ENCODE data around the gene PDE6D. TPM values are rescaled to one million over a fixed set of nuclear protein-coding genes. Genes with fewer than 3 reads are reported as not detected.

The PDE6D gene
- polyA plus RNA-seq, 6 donors from 2014 or later = 63.0 to 129 (median 70.4) TPM

GRCh38 chr2:231786917-231787292 lies 5.8 kb upstream of the PDE6D start:
- H3K27me3 Mint-ChIP-seq = no peaks in the 10 kb centered on the region
- H3K4me1 Mint-ChIP-seq = peaks cover 54 to 66% (median 59%) of the 10 kb centered on the region in 3 donors
- peak overlapping the region in 5 of 6 donors; percentile 72 to 98 (median 95) for H3K27ac Mint-ChIP-seq
- peak overlapping the region; percentile 86 to 99 (median 94) for H3K4me3 Mint-ChIP-seq
- no peaks in the 10 kb centered on the region for H3K9me3 Mint-ChIP-seq
- ATAC-seq (ENCODE audit: low read depth in 2 of 2) (no peak), DNase-seq (no peak)
- peaks cover 0 to 5% of the 10 kb centered on the region in 2 donors for H3K36me3 Mint-ChIP-seq

- H3K4me3 Mint-ChIP-seq = peak within 1 kb of the TSS; percentile 86 to 99 (median 94)
- no peaks in the 10 kb centered on the region for H3K9me3 Mint-ChIP-seq
- ATAC-seq (ENCODE audit: low read depth in 2 of 2) (peak; percentile 61 to 63), DNase-seq (peak; percentile 75)
- H3K36me3 Mint-ChIP-seq = peaks cover 0 to 4% of the 10 kb centered on the region in 2 donors
- no peaks in the 10 kb centered on the region for H3K27me3 Mint-ChIP-seq
- peak within 1 kb of the TSS; percentile 59 to 98 (median 94) for H3K27ac Mint-ChIP-seq
- H3K4me1 Mint-ChIP-seq = peaks cover 55 to 65% (median 63%) of the 10 kb centered on the region in 3 donors
Observed at GRCh38 chr2:231786177-231786916, 5.3 kb upstream of the PDE6D start, which contains the start of gene COPS7B. TSS of gene COPS7B (plus strand) at chr2:231786445. CDS start at chr2:231788571, 2,126 bp downstream.

DNA sequence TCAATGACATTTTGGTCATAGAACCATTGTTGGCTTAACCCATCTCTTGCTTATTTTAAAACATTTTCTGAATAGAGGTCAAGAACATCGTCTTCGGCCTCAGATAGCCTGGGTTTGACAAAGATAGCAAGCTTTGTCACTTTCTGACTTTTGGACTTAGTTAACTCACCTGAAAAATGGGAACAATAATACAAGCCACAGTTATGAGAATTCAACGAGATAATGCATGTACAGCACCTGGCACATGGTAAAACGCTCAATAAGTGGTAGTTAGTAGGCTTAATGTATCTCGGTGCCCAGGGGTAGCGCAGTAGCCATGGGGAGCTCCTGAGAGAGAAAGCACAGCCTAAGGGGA lies 4.7 kb upstream of the PDE6D start:
- H3K36me3 Mint-ChIP-seq = no peaks in the 10 kb centered on the region
- DNase-seq (no peak), ATAC-seq (ENCODE audit: low read depth in 2 of 2) (no peak)
- peak overlapping the region; percentile 59 to 95 (median 82) for H3K27ac Mint-ChIP-seq
- H3K27me3 Mint-ChIP-seq = no peaks in the 10 kb centered on the region
- H3K9me3 Mint-ChIP-seq = no peaks in the 10 kb centered on the region
- H3K4me1 Mint-ChIP-seq = peaks cover 57 to 67% (median 66%) of the 10 kb centered on the region in 3 donors
- H3K4me3 Mint-ChIP-seq = peak overlapping the region; percentile 86 to 99 (median 94)

GRCh38 chr2:231785413-231785812 lies 4.3 kb upstream of the PDE6D start:
- Mint-ChIP-seq H3K27me3 (no peaks in the 10 kb centered on the region), H3K27ac (peak overlapping the region in 2 of 6 donors; percentile 92 to 95), H3K9me3 (no peaks in the 10 kb centered on the region), H3K4me3 (peak overlapping the region in 7 of 8 donors; percentile 86 to 99 (median 95)), H3K36me3 (no peaks in the 10 kb centered on the region), H3K4me1 (peaks cover 57 to 67% (median 66%) of the 10 kb centered on the region in 3 donors)
- ATAC-seq (ENCODE audit: low read depth in 2 of 2) (no peak), DNase-seq (no peak)

DNA sequence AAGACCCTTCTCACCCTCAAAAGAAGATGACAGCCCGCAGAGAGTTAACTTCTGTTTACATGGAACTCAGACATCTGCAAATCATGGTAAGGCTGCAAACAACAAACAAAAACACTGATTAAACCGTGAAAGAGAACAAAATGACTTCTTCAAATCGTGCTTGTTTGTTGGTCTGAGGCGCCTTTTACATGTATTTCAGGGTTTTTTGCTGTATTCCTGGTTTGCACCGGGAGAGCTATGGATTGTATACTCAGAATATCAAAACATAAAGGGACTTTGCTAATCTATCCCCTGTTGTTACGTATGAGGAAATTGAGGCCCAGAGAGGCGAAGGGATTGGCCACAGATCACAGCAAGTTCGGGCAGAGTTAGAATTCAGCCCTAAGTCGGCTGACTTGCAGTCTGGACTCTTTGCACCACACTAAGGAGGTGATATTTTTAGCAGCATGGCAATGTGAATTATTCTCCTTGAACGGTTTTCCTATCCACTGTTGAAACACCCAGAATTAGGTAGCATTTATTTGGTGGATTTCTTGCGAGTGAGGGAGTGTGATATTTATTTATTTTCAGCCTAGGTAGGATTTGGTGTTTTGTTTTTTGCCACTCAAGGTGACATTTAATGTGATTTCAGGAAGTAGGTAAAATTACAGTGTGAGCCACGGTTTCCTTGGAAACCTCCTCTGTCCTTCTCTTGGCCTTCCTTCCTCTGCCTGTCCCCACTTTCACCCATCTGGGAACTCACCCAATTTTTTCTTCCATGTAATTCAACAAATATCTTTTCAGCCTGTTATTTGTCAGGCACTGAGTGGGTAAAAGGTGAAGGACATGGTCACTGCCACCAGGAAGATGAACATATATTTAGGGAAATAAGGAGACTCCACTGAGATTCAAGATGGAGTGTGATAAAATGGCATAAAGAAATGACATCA lies 980 bp upstream of the PDE6D start:
- Mint-ChIP-seq H3K36me3 (no peaks in the 10 kb centered on the region), H3K4me3 (peak overlapping the region; percentile 94 to 100 (median 99)), H3K27me3 (no peaks in the 10 kb centered on the region), H3K9me3 (no peaks in the 10 kb centered on the region), H3K27ac (peak overlapping the region; percentile 95 to 99 (median 98)), H3K4me1 (peaks cover 50 to 61% (median 59%) of the 10 kb centered on the region in 3 donors)
- DNase-seq = peak; percentile 5
- no peak for ATAC-seq (ENCODE audit: low read depth in 2 of 2)

- ATAC-seq (ENCODE audit: low read depth in 2 of 2) = peak; percentile 23 to 30
- peaks cover 35 to 49% (median 46%) of the 10 kb centered on the region in 3 donors for H3K4me1 Mint-ChIP-seq
Observed at GRCh38 chr2:231780123-231780908, 766 bp downstream of the PDE6D start.

DNA sequence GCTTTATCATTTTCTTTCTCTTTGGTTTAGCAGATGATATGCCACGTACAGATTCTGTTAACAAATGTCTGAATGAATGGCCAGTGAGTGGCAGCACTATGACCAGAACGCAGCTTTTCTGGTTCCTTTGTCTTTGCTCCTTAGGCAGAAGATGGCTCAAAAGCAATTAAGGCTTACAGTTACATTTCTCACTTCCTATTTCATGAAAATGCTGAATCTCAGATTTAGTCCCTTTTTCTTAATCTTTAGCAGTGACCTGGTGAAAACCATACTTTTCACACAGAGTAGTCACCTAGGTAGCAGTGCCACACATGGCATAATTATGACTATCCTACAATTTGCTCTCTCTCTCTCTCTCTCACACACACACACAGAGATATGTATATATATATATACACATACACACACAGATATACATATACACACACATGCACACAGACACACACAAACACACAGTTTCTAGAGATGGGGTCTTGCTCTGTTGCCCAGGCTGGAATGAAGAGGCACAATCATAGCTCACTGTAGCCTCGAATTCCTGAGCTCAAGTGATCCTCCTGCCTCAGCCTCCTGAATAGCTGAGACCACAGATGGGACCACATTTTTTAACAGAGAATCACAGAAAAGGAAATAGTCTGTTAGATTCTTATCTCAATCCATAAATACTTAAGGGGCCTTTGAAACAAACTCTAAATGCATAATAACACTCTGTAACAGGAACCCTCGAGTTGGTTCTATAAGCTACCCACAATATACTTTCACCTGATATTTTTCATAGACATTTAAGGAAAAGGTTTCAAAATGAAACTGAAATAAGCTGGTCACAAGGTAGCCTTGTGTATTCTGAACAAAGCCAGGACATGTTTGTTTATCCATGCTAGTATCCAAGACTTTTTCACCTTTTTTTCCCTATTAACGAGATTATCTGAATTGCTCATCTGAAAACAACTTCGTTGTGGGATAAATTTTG lies 11.6 kb downstream of the PDE6D start:
- Mint-ChIP-seq H3K27me3 (no peaks in the 10 kb centered on the region), H3K4me1 (peaks cover 9 to 29% (median 23%) of the 10 kb centered on the region in 3 donors), H3K4me3 (no peak overlapping the region), H3K27ac (peak overlapping the region in 2 of 6 donors; percentile 3 to 30), H3K9me3 (no peaks in the 10 kb centered on the region), H3K36me3 (no peaks in the 10 kb centered on the region)
- ATAC-seq (ENCODE audit: low read depth in 2 of 2) (no peak), DNase-seq (no peak)

More at GRCh38 chr2:231780123-231780908, 766 bp downstream of the PDE6D start:
- Mint-ChIP-seq H3K9me3 (no peaks in the 10 kb centered on the region), H3K36me3 (no peaks in the 10 kb centered on the region), H3K4me3 (peak overlapping the region; percentile 94 to 100 (median 99)), H3K27ac (peak overlapping the region in 5 of 6 donors; percentile 39 to 99 (median 95)), H3K27me3 (no peaks in the 10 kb centered on the region)
- DNase-seq = peak; percentile 0

GRCh38 chr2:231765496-231765929 lies 15.6 kb downstream of the PDE6D start:
- H3K27ac Mint-ChIP-seq = peak overlapping the region in 1 of 6 donors; percentile 84
- peaks cover 9 to 23% (median 19%) of the 10 kb centered on the region in 3 donors for H3K4me1 Mint-ChIP-seq
- DNase-seq (no peak), ATAC-seq (ENCODE audit: low read depth in 2 of 2) (no peak)
- no peaks in the 10 kb centered on the region for H3K9me3 Mint-ChIP-seq
- no peaks in the 10 kb centered on the region for H3K36me3 Mint-ChIP-seq
- H3K4me3 Mint-ChIP-seq = no peak overlapping the region
- no peaks in the 10 kb centered on the region for H3K27me3 Mint-ChIP-seq

GRCh38 chr2:231764760-231765159 lies 16.3 kb downstream of the PDE6D start:
- no peak for DNase-seq
- ATAC-seq (ENCODE audit: low read depth in 2 of 2) = no peak
- Mint-ChIP-seq H3K27ac (no peak overlapping the region), H3K4me3 (no peak overlapping the region), H3K4me1 (peaks cover 9 to 23% (median 19%) of the 10 kb centered on the region in 3 donors), H3K27me3 (no peaks in the 10 kb centered on the region), H3K36me3 (no peaks in the 10 kb centered on the region), H3K9me3 (no peaks in the 10 kb centered on the region)

DNA sequence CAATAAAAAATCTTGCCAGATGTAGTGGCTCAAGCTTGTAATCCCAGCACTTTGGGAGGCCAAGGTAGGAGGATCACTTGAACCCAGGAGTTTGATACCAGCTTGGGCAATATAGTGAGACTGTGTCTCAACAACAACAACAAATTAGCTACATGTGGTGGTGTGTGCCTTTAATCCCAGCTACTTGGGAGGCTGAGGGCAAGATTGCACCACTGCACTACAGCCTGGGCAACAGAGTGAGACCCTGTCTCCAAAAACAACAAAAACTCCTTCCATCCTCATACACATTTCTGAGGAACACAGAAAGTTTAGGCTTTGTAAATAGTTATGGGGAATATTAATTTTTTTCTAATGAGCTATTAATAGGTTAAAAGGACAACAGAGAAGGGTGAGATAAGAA lies 17.0 kb downstream of the PDE6D start:
- Mint-ChIP-seq H3K27ac (no peak overlapping the region), H3K36me3 (no peaks in the 10 kb centered on the region), H3K27me3 (no peaks in the 10 kb centered on the region), H3K4me3 (no peak overlapping the region), H3K4me1 (peaks cover 6 to 17% (median 14%) of the 10 kb centered on the region in 3 donors), H3K9me3 (no peaks in the 10 kb centered on the region)
- ATAC-seq (ENCODE audit: low read depth in 2 of 2) = no peak
- DNase-seq = no peak

- Mint-ChIP-seq H3K9me3 (no peaks in the 10 kb centered on the region), H3K27me3 (no peaks in the 10 kb centered on the region), H3K4me1 (peaks cover 4 to 12% (median 7%) of the 10 kb centered on the region in 3 donors), H3K27ac (no peak overlapping the region), H3K36me3 (no peaks in the 10 kb centered on the region), H3K4me3 (no peak overlapping the region)
- ATAC-seq (ENCODE audit: low read depth in 2 of 2) (no peak), DNase-seq (no peak)
Observed at GRCh38 chr2:231761735-231762134, 19.3 kb downstream of the PDE6D start.

- Mint-ChIP-seq H3K27me3 (no peaks in the 10 kb centered on the region), H3K4me1 (peaks cover 6 to 14% (median 10%) of the 10 kb centered on the region in 3 donors), H3K9me3 (no peaks in the 10 kb centered on the region), H3K27ac (no peak overlapping the region), H3K36me3 (no peaks in the 10 kb centered on the region), H3K4me3 (no peak overlapping the region)
- DNase-seq (no peak), ATAC-seq (ENCODE audit: low read depth in 2 of 2) (no peak)
Observed at GRCh38 chr2:231752061-231752460, 29.0 kb downstream of the PDE6D start.
